Thyroid gland (tissue), 4 donors: ENCODE results near the gene ITGAD. TPM values are rescaled to one million over a fixed set of nuclear protein-coding genes. Genes with fewer than 3 reads are reported as not detected.

Source experiments
- DNase-seq, 2 donors: peaks; one replicate each; pipeline ENCODE4 v3.0.0-alpha.2; 2019
- H3K27ac ChIP-seq, 3 donors: fragments of 200-600 bp; sonication (generic); 1 replicate in 2 of 3; 2 replicates in 1 of 3; pipeline ENCODE4 v1.5.1; 2016 to 2019; ENCODE audit warnings: mild to moderate bottlenecking in 1 of 3, moderate library complexity in 1 of 3
- H3K27me3 ChIP-seq: fragments of 200-600 bp; sonication (generic); one replicate; pipeline ENCODE4 v1.5.1; 2019
- H3K36me3 ChIP-seq, 2 donors: fragments of 200-600 bp; sonication (generic); one replicate each; pipeline ENCODE4 v1.5.1; 2016 to 2019
- H3K4me1 ChIP-seq, 2 donors: fragments of 200-600 bp; sonication (generic); one replicate each; pipeline ENCODE4 v1.5.1; 2017 to 2019
- H3K4me3 ChIP-seq, 3 donors: fragments of 200-600 bp; sonication (generic); replicated peaks in 1 of 3; 1 replicate in 2 of 3; 2 replicates in 1 of 3; pipeline ENCODE4 v1.5.1; 2016; ENCODE audit warnings: mild to moderate bottlenecking in 1 of 3
- H3K9me3 ChIP-seq: fragments of 200-600 bp; sonication (generic); one replicate; pipeline ENCODE4 v1.5.1; 2017
- POLR2A ChIP-seq, 2 donors: fragments of 450-650 bp; IDR thresholded peaks; one replicate each; pipeline ENCODE4 v1.6.1; 2017; ENCODE audit warnings: antibody characterized with exemption in 2 of 2, mild to moderate bottlenecking in 2 of 2, moderate library complexity in 1 of 2
- WGBS, 2 donors: methylation state at CpG; one replicate each; pipeline ENCODE4 v1.1.5; 2017; 5-methylcytosine and 5-hydroxymethylcytosine counted together
- intact Hi-C: fragments of 100-400 bp; cut with DNase I; formaldehyde crosslinking; loops from one replicate; pipeline ENCODE4 v1.15.1; 2023
- total RNA-seq, 4 donors: library from RNA; depleted of rRNA; stranded (reverse); fragments of >200 nt; gene quantifications; one replicate each; pipeline ENCODE4 v1.2.3, GENCODE V29; 2016
- TF ChIP-seq, protein P1 (sequence below), 6 experiments: fragments of 200-600 bp in 3 of 6; fragments of 450-650 bp in 3 of 6; sonication (generic) in 3 of 6; IDR thresholded peaks; one replicate each; pipeline ENCODE4 v1.5.1; 2016 to 2019; ENCODE audit warnings: antibody characterized with exemption in 6 of 6, mild to moderate bottlenecking in 2 of 6, inconsistent platforms in 1 of 6, moderate library complexity in 1 of 6

ITGAD gene
- total RNA-seq, 4 donors from 2014 or later = not detected

DNA sequence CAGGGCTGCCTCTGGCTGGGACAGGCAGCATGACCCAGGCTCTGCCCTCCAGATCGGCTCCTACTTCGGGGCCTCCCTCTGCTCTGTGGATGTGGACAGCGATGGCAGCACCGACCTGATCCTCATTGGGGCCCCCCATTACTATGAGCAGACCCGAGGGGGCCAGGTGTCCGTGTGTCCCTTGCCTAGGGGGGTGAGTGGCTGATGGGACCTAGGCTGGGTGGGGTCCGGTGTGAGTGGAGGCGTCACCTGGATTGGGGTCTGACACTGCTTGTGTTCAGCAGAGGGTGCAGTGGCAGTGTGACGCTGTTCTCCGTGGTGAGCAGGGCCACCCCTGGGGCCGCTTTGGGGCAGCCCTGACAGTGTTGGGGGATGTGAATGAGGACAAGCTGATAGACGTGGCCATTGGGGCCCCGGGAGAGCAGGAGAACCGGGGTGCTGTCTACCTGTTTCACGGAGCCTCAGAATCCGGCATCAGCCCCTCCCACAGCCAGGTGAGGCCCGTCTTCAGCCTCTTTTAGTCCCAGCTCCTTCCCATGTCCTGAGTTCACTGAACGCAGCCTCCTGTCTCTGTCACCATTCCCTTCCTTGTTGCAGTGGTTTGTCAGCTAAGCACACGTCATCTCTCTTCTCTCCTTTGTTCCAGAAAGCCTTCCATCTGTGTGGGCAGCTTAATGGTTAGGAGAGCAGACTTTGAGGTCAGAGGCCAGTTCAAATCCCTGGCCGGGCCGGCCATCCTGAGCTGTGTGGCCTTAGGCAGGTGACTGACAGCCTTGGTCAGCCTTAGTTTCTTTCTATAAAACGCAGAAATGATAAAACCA, 18.1 kb downstream of the ITGAD start:
- intact Hi-C loops = no loop called here
- TF ChIP-seq, protein P1, sequence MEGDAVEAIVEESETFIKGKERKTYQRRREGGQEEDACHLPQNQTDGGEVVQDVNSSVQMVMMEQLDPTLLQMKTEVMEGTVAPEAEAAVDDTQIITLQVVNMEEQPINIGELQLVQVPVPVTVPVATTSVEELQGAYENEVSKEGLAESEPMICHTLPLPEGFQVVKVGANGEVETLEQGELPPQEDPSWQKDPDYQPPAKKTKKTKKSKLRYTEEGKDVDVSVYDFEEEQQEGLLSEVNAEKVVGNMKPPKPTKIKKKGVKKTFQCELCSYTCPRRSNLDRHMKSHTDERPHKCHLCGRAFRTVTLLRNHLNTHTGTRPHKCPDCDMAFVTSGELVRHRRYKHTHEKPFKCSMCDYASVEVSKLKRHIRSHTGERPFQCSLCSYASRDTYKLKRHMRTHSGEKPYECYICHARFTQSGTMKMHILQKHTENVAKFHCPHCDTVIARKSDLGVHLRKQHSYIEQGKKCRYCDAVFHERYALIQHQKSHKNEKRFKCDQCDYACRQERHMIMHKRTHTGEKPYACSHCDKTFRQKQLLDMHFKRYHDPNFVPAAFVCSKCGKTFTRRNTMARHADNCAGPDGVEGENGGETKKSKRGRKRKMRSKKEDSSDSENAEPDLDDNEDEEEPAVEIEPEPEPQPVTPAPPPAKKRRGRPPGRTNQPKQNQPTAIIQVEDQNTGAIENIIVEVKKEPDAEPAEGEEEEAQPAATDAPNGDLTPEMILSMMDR (IDR thresholded peaks at IDR 0.05) = no peak
- no peak for TF ChIP-seq POLR2A (IDR thresholded peaks at IDR 0.05)
- Histone ChIP-seq H3K4me1 (no peaks in the 10 kb centered on the region), H3K27ac (no peak overlapping the region), H3K36me3 (no peaks in the 10 kb centered on the region), H3K9me3 (no peaks in the 10 kb centered on the region), H3K27me3 (no peaks in the 10 kb centered on the region), H3K4me3 (no peak overlapping the region)
- WGBS, 2 donors = 75 to 80% methylated on average over 17 to 20 of the region's 22 CpGs
- DNase-seq = no peak

DNA sequence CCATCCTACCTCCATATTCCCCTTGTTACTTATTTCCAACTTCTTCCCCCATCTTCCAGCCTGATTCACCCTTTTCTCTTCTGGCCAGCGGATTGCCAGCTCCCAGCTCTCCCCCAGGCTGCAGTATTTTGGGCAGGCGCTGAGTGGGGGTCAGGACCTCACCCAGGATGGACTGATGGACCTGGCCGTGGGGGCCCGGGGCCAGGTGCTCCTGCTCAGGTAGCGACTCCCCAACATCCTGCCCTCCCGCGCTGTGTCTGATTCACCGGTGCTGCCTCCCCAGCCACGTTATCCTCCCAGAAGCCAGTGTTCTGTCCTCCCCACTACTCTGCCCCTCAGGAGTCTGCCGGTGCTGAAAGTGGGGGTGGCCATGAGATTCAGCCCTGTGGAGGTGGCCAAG, 19.6 kb downstream of the ITGAD start:
- no peak for TF ChIP-seq POLR2A (IDR thresholded peaks at IDR 0.05)
- TF ChIP-seq, protein P1 (IDR thresholded peaks at IDR 0.05) = no peak
- Histone ChIP-seq H3K4me1 (no peaks in the 10 kb centered on the region), H3K36me3 (no peaks in the 10 kb centered on the region), H3K27ac (no peak overlapping the region), H3K4me3 (no peak overlapping the region), H3K9me3 (no peaks in the 10 kb centered on the region), H3K27me3 (no peaks in the 10 kb centered on the region)
- intact Hi-C loops = no loop called here
- DNase-seq = no peak
- 86 to 92% methylated on average over 10 of the region's 10 CpGs for WGBS, 2 donors

DNA sequence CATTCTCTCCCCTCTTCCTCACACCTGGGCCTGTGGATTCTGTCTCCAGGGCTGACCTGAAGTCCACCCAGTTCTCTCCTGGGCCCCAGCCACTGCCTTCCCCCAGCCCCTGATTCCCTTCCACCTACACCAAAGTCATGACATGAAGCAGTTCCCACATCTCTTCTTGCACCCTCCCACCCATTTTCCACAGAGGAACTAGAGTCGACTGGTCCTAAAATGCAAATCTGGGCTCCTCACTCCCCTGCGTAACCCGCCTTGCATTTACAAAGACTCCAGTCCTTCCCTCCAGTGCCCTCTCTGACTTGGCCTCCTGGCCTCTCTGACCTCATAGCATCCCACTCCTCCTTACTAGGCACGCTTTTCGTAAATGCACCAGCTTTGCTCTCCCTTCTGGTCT, 20.2 kb downstream of the ITGAD start:
- Histone ChIP-seq H3K27me3 (no peaks in the 10 kb centered on the region), H3K4me1 (no peaks in the 10 kb centered on the region), H3K27ac (no peak overlapping the region), H3K9me3 (no peaks in the 10 kb centered on the region), H3K36me3 (no peaks in the 10 kb centered on the region), H3K4me3 (no peak overlapping the region)
- intact Hi-C loops = no loop called here
- TF ChIP-seq POLR2A (IDR thresholded peaks at IDR 0.05) = no peak
- TF ChIP-seq, protein P1 (IDR thresholded peaks at IDR 0.05) = no peak
- DNase-seq = no peak
- WGBS, 2 donors = 89 to 93% methylated on average over 5 of the region's 5 CpGs

DNA sequence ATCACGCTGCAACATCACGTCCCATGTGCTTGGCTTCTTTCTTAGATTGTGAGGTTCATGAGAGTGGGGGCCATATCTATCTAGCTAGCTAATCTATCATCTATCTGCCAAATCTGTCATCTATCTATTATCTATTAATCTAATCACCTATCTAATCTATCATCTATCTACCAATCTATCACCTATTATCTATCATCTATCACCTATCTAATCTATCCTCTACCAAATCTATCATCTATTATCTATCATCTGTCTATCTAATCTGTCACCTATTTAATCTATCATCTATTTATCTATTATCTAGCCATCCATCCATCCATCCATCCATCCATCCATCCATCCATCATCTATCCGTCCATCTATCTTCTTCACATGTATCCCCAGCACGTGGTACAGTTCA, 20.8 kb downstream of the ITGAD start:
- TF ChIP-seq, protein P1 (IDR thresholded peaks at IDR 0.05) = no peak
- TF ChIP-seq POLR2A (IDR thresholded peaks at IDR 0.05) = no peak
- Histone ChIP-seq H3K4me3 (no peak overlapping the region), H3K4me1 (no peaks in the 10 kb centered on the region), H3K27ac (no peak overlapping the region), H3K9me3 (no peaks in the 10 kb centered on the region), H3K27me3 (no peaks in the 10 kb centered on the region), H3K36me3 (no peaks in the 10 kb centered on the region)
- DNase-seq = no peak
- intact Hi-C loops = no loop called here
- WGBS, 2 donors = 82 to 90% methylated on average over 4 of the region's 4 CpGs

DNA sequence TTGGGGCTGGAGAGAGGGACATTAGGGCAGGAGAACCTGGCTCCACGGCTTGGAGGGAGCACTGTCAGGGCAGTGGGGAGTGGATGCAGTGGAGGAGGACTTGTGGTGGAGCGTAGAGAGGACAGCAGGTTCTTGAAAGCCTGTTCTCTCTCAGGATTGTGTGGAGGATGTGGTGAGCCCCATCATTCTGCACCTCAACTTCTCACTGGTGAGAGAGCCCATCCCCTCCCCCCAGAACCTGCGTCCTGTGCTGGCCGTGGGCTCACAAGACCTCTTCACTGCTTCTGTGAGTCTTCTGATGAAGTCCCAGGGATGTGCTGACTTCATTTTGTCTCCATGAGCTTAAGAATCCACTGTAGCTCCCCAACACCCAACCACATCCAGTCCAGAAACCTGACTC, 21.6 kb downstream of the ITGAD start:
- H3K4me1 ChIP-seq = no peaks in the 10 kb centered on the region
- H3K27me3 ChIP-seq = no peaks in the 10 kb centered on the region
- H3K4me3 ChIP-seq = no peak overlapping the region
- intact Hi-C loops = no loop called here
- H3K36me3 ChIP-seq = no peaks in the 10 kb centered on the region
- no peaks in the 10 kb centered on the region for H3K9me3 ChIP-seq
- H3K27ac ChIP-seq = no peak overlapping the region
- 66 to 67% methylated on average over 3 to 4 of the region's 4 CpGs for WGBS, 2 donors
- TF ChIP-seq POLR2A (IDR thresholded peaks at IDR 0.05) = no peak
- TF ChIP-seq, protein P1 (IDR thresholded peaks at IDR 0.05) = no peak
- no peak for DNase-seq
